ENCODE measurements around the gene RPS4Y1. TPM values are rescaled to one million over a fixed set of nuclear protein-coding genes. Genes with fewer than 3 reads are reported as not detected.

Gene RPS4Y1
- total RNA-seq, 1 donor = 0.18 TPM

DNA sequence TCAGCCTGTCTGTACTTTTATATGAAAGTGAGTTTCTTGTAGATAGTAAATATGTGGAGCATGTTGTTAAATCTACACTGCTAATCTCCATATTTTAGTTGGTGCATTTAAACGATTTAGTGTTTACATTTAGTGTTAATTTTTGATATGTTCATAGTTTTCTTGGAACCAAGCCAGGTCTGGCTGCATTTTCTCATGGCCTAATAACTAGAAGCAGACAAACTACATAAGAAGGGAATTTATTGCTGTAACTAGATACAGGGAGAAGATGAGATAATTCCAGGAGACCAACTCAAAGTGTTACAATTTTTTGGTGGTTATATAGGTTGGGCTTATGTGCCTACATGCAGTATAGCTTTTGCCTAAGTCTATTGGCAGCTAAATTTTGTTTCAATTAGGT is 32.8 kb downstream of the RPS4Y1 start:
- no peak overlapping the region for H3K4me3 ChIP-seq (ENCODE audit: low read depth, low read length)
- DNase-seq (ENCODE audit: low read depth) = no peak
- TF ChIP-seq CTCF (IDR thresholded peaks at IDR 0.05; ENCODE audit: insufficient read depth, low read length) = no peak

DNA sequence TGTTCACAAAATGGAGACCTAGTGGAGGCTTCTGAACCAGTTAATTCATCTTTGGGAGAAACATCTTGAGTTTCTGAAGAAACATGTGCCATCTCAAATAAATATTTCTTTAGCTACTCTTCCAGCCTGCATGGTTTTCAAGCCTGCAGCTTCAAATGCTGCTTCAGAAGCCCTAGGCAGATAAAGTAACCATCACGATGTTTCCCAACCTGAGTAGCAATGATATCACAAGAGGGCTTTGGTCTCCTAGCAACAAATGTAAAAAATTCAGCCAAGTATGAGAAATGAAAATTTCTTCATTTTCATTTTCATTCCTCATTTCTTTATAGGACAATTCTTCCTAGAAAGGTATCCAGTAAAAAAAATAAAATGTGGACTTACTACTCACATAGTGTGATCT is 42.2 kb downstream of the RPS4Y1 start:
- no peak overlapping the region for H3K4me3 ChIP-seq (ENCODE audit: low read depth, low read length)
- no peak for TF ChIP-seq CTCF (IDR thresholded peaks at IDR 0.05; ENCODE audit: insufficient read depth, low read length)
- no peak for DNase-seq (ENCODE audit: low read depth)

GRCh38 chrY:2885880-2886279 is 44.5 kb downstream of the RPS4Y1 start:
- no peak for TF ChIP-seq CTCF (IDR thresholded peaks at IDR 0.05; ENCODE audit: insufficient read depth, low read length)
- DNase-seq (ENCODE audit: low read depth) = no peak
- no peak overlapping the region for H3K4me3 ChIP-seq (ENCODE audit: low read depth, low read length)

GRCh38 chrY:2887386-2887785 is 46.0 kb downstream of the RPS4Y1 start:
- H3K4me3 ChIP-seq (ENCODE audit: low read depth, low read length) = no peak overlapping the region
- no peak for TF ChIP-seq CTCF (IDR thresholded peaks at IDR 0.05; ENCODE audit: insufficient read depth, low read length)
- DNase-seq (ENCODE audit: low read depth) = no peak

DNA sequence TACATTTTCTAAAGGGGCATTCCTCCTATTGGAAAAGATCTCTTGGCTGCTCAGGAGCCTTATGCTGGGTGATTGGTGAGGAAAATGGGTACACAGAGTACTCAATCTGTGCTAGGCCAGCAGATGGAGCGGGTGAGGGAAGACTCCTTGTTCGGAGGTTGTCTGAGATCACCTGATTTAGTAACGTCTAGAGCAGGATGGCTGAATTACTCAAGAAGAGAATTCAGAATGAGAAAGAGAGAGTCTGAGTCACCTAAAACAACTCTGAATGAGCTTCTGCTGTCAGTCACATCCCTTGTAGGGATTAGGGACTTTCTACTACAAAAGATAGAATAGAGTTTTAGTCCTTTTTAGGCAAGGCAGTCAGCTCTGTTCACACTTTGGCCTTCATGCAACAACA is 46.6 kb downstream of the RPS4Y1 start:
- DNase-seq (ENCODE audit: low read depth) = no peak
- no peak for TF ChIP-seq CTCF (IDR thresholded peaks at IDR 0.05; ENCODE audit: insufficient read depth, low read length)
- H3K4me3 ChIP-seq (ENCODE audit: low read depth, low read length) = no peak overlapping the region

DNA sequence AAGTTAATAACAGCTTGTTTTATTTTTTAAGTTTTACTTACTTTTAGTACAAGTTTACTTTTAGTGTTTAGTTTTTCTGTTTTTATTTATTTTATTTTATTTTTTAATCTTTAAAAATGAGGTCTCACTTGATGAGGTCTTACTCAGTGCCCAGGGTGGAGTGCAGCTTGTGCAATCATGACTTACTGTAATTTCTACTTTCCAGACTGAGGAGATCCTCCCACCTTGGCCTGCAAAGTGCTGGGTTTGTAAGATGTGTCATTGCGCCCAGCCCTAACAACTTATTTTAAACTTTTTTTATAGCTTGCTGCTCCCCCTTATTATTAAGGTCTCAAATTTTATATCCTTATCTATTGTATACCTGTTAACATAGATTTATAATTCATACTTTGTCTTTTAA is 52.1 kb downstream of the RPS4Y1 start:
- no peak for TF ChIP-seq CTCF (IDR thresholded peaks at IDR 0.05; ENCODE audit: insufficient read depth, low read length)
- DNase-seq (ENCODE audit: low read depth) = no peak
- no peak overlapping the region for H3K4me3 ChIP-seq (ENCODE audit: low read depth, low read length)

- no peak overlapping the region for H3K4me3 ChIP-seq (ENCODE audit: low read depth, low read length)
- no peak for TF ChIP-seq CTCF (IDR thresholded peaks at IDR 0.05; ENCODE audit: insufficient read depth, low read length)
- no peak for DNase-seq (ENCODE audit: low read depth)
Observed at GRCh38 chrY:2896050-2896449, 54.6 kb downstream of the RPS4Y1 start.
